ENCODE data around the gene COL9A3.

The COL9A3 gene

DNA sequence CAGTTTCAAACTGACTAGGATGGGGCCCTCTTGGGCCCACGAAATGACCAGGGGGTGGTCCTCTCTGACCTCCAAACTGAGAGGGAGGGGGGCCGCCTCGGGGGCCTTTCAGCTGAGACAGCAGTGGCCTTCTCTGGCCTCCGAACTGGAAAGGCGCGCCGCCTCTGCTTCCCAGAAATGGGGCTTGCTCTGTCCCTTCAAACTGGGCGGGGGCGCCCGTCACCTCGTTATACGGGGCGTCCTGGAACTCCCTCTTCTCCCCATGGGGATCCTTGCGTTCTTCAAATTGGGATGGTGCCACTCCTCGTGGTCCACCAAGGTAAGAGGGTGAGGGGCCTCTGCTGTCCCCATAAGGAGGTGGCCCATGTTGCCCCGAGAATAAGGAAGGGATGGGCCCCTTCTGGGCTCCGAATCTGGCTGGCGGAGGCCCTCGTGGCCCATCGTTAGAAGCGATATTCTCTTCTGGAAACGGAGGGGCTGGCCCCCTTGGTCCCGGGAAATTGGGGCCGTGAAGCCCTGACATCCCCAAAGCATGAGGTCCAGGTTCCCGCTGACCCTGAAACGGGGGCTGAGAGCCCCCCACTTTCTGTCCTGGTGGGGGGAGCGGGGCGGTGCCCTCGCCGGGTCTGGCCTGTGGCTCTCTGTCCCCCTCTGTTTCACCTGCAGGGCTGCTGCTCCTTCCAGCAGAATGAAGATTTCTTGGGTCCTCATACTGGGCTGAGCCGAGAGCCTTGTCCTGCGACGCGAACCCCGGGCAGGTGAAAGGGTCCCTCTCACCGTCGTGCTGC, 63.5 kb downstream of the COL9A3 start:
- DNase-seq (ENCODE audit: low read depth): no peak

DNA sequence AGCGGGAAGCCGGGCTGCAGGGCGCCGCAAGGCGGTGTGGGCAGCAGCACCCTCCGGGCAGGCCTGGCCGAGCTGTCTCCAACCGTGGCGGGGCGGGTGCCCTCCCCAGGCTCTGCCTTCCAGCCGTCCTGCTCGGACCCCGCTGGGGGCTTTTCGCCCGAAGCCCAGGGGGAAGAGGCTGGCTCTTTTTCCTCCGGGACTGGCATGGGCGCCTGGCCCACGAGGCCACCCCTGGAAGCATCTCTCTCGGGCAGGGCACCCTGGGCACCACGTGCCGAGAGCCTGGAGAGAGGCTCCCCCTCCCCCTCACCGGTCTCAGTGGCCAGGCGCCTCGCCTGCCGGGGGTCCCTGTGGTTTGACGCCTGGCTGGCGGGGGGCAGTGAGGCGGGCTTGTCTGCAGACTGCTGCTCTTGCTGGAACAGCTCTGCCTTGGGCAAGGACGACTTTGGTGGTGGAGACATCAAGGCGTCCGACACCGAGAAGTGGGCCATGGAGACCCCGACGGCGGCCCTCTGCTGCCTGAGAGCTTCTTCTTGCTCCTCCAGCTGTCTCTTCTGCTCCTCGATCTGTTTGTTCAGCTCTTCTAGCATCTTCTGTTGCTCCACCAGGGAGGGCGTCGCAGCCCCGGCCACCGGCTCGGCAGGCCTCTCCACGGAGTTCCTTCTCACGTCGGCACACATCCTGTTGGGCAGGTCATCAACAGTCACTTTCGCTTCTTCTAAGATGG, 64.2 kb downstream of the COL9A3 start:
- DNase-seq (ENCODE audit: low read depth): no peak

DNA sequence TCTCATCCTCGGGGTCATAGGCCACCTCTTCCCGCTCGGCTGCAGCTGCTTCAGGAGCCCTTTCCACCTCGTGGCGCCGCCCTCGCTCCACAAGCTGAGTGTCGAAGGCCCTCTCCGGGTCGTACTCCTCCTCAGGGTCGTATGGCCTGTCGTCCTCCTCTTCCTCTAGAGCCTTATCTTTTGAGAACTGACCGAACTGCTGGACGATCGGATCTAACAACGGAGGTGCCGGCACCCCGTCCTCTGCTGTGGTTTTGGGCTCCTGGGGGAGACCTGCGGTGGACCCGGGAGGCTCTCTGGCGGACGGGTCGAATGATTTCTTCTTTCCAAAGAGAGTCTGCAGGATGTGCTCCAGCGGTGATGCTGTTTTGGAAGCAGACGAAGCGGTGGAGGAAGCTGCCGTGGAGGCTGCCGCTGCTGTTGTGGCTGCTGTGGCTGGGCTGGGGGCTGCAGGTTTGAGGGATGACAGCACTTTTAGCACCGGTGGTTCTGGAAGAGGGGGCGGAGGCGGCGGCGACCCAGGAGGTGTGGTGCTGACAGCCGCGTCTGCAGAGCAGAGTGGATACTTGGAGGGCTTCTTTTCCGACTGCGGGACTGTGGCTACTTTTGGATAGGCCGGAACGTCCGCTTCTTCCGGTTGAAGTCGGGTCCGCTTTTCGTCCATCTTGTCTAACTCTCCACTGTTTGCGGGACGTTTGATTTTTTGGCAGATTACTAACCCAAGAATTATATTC, 65.0 kb downstream of the COL9A3 start:
- DNase-seq (ENCODE audit: low read depth): no peak

DNA sequence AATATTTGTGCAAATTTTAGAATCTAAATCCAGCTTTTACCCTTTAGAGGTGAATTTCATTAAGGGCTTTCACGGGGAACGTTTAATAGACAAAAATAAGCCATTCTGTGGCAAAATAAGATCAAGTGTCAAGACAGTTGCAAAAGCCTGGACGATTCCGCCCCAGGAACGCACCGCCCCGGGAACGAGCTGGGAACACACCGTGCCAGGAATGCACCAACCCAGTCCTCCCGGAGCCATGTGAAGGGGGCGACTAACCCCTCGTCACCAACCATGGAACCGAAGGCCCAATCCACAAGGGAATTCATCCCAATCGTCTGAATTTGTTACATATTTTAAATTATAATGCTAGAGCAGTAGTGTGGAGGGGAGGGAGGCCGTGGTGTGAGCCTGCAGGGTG, 65.6 kb downstream of the COL9A3 start:
- DNase-seq (ENCODE audit: low read depth): no peak

DNA sequence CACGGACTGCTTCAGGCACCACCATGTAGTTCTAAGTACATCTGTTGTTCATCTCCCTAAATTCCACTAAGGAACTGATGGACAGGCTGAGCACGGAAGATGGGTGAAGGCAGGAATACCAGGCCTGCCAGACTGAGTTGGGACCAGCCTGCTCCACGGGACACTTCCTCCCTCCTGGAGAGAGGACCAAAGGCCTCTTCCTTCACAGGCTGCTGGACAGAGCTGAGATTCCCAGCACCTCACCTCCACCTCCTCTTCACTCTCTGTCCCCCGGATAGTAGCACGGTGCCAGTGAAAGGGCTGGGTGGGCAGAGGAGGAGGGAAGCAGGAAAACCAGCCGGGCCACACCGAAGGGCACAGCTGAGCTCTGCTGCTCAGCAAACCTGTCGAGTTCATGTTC, 67.7 kb downstream of the COL9A3 start:
- no peak for DNase-seq (ENCODE audit: low read depth)

DNA sequence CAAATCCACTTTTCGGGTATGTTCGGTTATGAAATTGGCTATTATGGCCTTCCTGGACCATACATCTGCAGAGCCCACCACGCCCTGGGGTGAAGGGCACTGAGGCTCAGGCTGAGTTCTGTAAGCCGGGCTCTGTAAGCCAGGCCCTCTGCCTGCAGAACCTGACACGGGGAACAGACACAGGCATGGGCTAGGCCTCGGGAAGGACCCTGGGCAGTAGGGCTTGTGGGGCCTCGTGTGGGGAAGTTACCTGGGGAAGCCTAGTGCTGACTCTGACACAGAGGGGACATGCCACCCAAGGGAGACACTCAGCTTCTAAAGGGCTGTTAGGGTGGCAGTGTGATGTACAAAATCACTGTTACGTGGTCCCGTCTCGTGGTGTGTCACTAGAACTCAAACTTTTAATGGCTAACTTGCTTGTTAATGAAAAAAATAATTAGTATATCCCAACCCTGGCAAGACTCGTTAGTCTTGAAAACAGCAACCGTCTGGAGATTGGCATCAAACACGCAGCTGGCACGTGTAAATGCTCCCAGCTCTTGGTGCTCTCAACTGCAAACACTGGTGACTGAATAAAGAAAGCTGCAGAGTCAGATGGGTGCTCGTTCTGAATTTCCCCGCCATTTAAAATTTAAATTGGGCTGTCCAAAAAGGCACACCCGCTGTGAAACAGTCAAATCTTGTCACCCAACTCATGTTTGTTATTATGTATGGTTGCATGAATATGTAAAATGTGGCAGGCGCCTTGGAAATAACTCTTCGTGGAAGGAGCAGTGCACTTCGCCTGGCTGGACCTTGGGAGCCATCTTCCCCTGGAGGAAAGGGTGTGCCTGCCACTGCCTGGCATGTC, 68.4 kb downstream of the COL9A3 start:
- DNase-seq (ENCODE audit: low read depth): no peak

DNA sequence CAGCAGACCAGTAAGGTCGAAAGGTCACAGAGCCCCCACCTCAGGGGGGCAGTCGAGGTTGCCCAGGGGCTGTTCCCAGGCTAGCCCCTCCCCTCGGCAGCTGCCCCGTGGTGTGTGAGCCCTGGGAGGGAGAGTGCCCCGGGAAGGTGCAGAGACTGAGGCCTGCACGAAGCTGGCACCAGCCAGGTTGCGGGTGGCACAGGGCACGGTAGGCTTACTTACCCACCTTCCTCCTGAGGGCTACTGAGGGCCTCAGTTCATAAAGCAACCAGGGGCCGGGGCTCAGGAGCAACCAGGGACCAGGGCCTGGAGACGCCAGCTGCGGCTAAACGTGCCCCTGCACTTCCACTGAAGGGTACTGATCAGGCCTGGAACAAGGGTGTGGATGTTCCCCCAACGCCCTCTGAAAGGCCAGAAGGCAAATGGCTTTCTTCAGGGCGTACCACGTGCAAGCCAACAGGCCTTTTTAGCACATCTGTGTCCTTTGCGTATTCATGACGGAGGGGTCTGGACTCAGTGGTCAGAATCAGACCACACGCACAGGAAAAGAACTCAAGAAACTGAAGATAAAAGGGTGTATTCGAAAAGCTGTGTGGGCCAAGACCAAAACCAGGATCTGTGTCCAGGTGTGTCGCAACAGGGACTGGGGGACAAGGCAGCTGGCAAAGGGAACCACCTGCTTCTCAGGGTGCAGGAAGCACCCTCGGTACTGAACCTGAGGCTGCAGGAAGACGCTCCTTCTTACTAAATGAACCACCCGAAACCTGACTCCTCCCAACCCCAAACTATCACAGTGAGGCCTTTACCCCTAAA, 69.3 kb downstream of the COL9A3 start:
- no peak for DNase-seq (ENCODE audit: low read depth)

DNA sequence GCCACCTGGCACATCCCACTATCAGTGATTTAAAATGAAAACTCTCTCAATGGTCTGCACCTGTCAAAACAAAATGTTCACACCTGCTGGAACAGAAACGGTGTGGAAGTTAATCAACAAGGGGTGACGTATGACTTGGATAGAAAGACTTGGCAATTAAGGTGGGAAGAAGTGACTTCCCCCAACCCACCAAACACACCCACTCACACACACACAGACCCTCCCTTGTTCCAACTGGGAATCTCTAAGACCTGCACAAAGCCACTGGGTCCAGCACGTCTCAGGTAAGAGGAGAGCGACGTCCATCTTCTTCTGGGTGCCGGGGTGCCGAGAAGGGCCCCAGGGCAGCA, 69.8 kb downstream of the COL9A3 start:
- DNase-seq (ENCODE audit: low read depth): no peak

DNA sequence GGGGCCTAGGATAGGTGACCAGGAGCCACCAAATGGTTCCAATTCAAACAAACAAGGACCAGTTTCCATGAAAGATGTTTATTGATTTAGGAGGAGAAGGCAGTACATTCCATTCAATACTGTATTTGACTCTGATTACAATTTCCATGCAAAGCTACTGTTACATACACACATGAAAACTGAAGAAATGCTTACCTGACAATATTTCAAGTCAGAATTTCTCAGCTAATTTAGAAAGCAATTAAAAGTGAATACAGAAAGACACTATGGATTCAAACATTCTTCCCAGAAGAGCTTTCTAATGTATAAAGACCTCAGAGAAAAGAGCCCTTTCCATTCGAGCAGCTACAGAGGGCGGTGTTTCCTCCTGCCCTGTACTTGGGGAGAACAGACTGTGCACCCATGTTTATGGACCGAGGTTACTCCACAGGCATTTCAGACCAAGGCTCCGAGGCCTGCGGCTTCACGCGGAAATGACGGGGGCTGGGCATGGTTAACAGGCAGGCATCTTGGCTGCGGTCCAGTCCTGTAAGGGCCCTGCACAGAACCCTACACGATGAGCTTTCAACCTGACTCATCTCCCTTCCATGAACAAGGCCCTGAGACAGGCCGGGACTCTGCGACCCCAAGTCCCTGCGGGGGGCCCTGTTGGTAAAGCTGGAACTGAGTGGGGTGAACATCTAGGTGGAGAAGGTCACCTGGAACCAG, 70.5 kb downstream of the COL9A3 start:
- DNase-seq (ENCODE audit: low read depth): no peak

DNA sequence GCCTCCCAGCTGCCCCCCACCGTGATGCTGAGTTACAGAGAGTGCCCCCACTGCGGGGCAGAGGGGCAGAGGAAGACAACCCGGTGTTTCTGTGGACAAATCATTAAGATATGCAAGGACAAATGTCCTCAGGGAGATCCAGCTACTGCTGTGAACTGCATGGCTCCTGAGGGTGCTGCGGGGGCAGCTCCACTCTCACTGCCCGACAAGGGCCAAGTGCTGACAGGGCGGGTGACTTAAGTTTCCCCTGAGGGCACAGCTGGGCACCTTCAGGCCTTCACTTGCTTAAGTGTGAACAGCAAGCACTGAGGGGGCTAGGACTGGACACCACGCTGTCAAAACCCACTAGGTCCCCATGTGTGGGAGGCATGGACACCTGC, 71.0 kb downstream of the COL9A3 start:
- no peak for DNase-seq (ENCODE audit: low read depth)

DNA sequence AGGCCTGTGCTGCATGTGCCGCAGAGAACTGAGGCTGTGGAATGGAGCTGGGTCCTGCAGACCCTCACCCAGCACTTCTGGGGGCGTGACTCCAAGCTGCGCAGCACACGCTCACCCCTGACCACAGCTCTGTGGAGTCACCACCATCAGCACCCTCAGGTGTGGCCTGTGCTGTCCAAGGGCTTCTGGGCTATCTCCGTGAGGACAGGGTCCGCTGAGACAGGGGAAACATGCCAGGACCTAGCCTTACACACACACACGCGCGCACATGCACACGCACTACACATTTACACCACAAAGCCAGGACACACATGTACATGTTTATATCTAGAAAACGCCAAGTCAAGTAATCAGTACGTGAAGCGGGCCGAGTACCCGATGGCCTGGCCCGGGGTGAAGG, 71.6 kb downstream of the COL9A3 start:
- DNase-seq (ENCODE audit: low read depth): no peak

DNA sequence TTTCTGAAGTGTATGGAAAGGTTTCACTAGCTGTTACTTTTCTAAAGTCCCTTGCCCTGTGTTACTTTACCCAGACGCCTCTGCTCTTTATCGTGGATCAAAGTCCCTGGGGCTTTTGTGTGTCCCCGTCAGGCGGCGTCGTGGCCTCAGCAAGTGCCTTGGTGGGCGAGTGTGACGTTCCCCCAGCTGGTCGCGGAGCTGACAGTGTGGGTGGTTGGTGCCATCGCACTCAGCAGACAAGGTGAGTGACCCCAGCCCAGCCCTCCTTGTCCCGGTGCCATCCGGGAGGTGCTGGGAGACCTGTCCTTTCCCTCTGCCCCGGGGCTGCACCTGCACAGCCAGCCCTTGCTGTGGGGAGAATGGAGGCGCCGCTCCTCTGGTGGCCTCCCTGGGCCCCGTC, 72.1 kb downstream of the COL9A3 start:
- DNase-seq (ENCODE audit: low read depth): no peak

DNA sequence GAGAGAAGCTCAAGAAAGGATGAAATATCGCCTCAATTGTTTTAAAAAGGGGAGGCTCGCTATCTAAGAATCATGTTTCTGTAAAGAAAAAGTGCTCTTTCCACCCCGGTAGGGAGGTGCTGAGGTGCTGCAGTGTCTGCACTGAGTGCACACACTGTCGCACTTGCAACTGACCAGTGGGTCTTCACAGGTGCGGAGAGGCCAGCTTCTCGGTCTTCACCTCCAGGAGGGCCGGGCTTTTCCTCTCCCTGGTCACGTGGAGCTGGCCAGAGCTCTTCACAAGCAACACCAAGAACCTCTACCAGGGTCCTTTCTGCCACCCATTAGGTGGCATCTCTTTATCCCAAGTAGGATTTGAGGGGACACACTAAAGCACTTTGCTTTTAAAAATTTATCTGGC, 72.6 kb downstream of the COL9A3 start:
- no peak for DNase-seq (ENCODE audit: low read depth)

DNA sequence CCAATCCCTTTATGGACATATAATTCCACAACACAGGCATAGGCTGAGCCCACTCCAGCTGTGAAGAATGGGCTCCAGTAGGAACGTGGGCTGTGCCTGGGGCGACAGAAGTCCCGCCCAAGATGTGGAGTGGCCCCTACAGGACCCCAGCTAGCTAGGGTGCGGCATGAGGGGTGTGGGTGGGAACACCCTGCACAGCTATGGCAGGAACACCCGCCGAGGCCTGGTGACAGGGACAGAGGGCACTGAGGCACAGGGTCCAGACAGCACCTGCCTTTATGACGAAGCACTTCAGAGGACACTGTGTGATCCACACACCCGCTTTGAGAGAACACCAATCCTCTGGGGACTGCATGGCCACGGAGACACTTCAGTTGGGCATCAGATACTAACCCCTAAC, 73.0 kb downstream of the COL9A3 start:
- DNase-seq (ENCODE audit: low read depth): no peak

DNA sequence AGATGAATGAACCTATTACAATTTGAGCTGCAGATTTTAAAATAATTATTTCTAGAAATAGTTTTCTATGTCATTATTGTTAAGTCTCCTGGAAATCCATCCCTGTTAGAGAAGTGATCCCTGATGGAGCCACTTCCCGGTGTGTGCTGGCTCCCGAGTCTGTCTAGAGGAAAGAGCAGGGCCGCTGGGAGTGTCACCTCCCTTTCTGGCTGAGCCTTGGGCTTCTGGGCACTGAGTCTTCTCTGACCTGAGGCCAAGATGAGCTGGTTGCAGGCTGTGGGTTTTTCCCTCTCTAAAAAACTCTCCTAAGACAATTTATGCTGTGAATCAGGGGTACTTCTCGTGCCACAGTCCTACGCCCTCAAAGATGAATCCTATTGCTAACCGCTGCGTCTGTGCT, 73.6 kb downstream of the COL9A3 start:
- no peak for DNase-seq (ENCODE audit: low read depth)

Measured in T-helper 22 cell (primary cell).